HepG2 (cell line): ENCODE measurements around the gene PRXL2A. TPM values are rescaled to one million over a fixed set of nuclear protein-coding genes. Genes with fewer than 3 reads are reported as not detected.

ENCODE experiments used
- KLF6 ChIP-seq: IDR thresholded peaks from 2 replicates; pipeline ENCODE4 v1.8.0; 2016; ENCODE audit warnings: missing biosample characterization, missing genetic modification reagents
- MAX ChIP-seq: IDR thresholded peaks from 2 replicates; pipeline ENCODE4 v1.6.1; 2012; ENCODE audit warnings: inconsistent platforms
- MXI1 ChIP-seq: IDR thresholded peaks from 3 replicates; pipeline ENCODE4 v1.6.1; 2012; ENCODE audit warnings: low read depth, low read length, inconsistent platforms, borderline replicate concordance
- PBX2 ChIP-seq: IDR thresholded peaks from 2 replicates; pipeline ENCODE4 v1.6.1; 2016; ENCODE audit warnings: control low read depth
- RBFOX2 ChIP-seq: fragments of 200-400 bp; formaldehyde crosslinking; IDR thresholded peaks from 2 replicates; pipeline ENCODE4 v1.6.1; 2017; ENCODE audit warnings: low read depth, mild to moderate bottlenecking, low read length
- RBM39 ChIP-seq: fragments of 200-400 bp; formaldehyde crosslinking; IDR thresholded peaks from one replicate; pipeline ENCODE4 v1.6.1; 2018; ENCODE audit warnings: antibody characterized with exemption, mild to moderate bottlenecking, low read depth, low read length; ENCODE audit not compliant: poor library complexity, severe bottlenecking
- TAF1 ChIP-seq: sonication (generic); formaldehyde crosslinking; IDR thresholded peaks from 2 replicates; pipeline ENCODE4 v1.4.0; 2020; ENCODE audit warnings: missing genetic modification reagents
- ZNF777 ChIP-seq: sonication (generic); formaldehyde crosslinking; IDR thresholded peaks from 2 replicates; pipeline ENCODE4 v1.4.0; 2020; ENCODE audit warnings: missing genetic modification reagents
- ZNF850 ChIP-seq: sonication (generic); formaldehyde crosslinking; conservative IDR thresholded peaks from 2 replicates; pipeline ENCODE4 v1.9.0; 2021; ENCODE audit warnings: mild to moderate bottlenecking, missing genetic modification reagents
- polyA plus RNA-seq, 8 experiments: library from polyadenylated mRNA; depleted of rRNA in 3 of 8; stranded (reverse) in 7 of 8; unstranded in 1 of 8; fragments of >200 nt; fragmentation: Illumina TruSeq in 4 of 8; extraction: Trizol in 4 of 8; gene quantifications; 2 replicates each; pipeline versions ENCODE4 v1.2.1 to v1.2.3, GENCODE V29; 2011 to 2016; ENCODE audit warnings: low read depth in 4 of 8, missing spikeins in 1 of 8, mixed read lengths in 1 of 8; ENCODE audit not compliant: insufficient read depth in 1 of 8
- total RNA-seq, 5 experiments: library from RNA; depleted of rRNA; stranded (reverse); fragments of >200 nt; fragmentation: Illumina TruSeq; extraction: Trizol; gene quantifications; 2 replicates each; pipeline ENCODE4 v1.2.3, GENCODE V29; 2016; ENCODE audit warnings: low read depth in 1 of 5
- TF ChIP-seq, protein P1 (sequence below): sonication (generic); formaldehyde crosslinking; IDR thresholded peaks from 2 replicates; pipeline ENCODE4 v1.4.0; 2020; ENCODE audit warnings: missing genetic modification reagents
- TF ChIP-seq, protein P2 (sequence below): sonication (generic); formaldehyde crosslinking; IDR thresholded peaks from 2 replicates; pipeline ENCODE4 v1.5.1; 2020; ENCODE audit warnings: mild to moderate bottlenecking, missing genetic modification reagents, moderate library complexity
- TF ChIP-seq, protein P3 (sequence below): sonication (generic); formaldehyde crosslinking; IDR thresholded peaks from 2 replicates; pipeline ENCODE4 v1.4.0; 2020; ENCODE audit warnings: missing genetic modification reagents
- TF ChIP-seq, protein P4 (sequence below): sonication (generic); formaldehyde crosslinking; IDR thresholded peaks from 2 replicates; pipeline ENCODE4 v1.8.0; 2022; ENCODE audit warnings: missing genetic modification reagents, mild to moderate bottlenecking, borderline replicate concordance
- TF ChIP-seq, protein P5 (sequence below): sonication (generic); formaldehyde crosslinking; IDR thresholded peaks from 2 replicates; pipeline ENCODE4 v1.9.0; 2021; ENCODE audit warnings: missing genetic modification reagents, borderline replicate concordance

PRXL2A gene
- total and polyA plus RNA-seq, 2 of the 13 experiments (the other 11 are each of a cell fraction or from before 2014, with no cell fraction given), result 43.9 to 79.9 TPM

- TF ChIP-seq, protein P1, sequence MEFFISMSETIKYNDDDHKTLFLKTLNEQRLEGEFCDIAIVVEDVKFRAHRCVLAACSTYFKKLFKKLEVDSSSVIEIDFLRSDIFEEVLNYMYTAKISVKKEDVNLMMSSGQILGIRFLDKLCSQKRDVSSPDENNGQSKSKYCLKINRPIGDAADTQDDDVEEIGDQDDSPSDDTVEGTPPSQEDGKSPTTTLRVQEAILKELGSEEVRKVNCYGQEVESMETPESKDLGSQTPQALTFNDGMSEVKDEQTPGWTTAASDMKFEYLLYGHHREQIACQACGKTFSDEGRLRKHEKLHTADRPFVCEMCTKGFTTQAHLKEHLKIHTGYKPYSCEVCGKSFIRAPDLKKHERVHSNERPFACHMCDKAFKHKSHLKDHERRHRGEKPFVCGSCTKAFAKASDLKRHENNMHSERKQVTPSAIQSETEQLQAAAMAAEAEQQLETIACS (CRISPR knock-in tag), result peak; percentile 32; the same call in 1 of the 2 replicates
- TF ChIP-seq, protein P2, sequence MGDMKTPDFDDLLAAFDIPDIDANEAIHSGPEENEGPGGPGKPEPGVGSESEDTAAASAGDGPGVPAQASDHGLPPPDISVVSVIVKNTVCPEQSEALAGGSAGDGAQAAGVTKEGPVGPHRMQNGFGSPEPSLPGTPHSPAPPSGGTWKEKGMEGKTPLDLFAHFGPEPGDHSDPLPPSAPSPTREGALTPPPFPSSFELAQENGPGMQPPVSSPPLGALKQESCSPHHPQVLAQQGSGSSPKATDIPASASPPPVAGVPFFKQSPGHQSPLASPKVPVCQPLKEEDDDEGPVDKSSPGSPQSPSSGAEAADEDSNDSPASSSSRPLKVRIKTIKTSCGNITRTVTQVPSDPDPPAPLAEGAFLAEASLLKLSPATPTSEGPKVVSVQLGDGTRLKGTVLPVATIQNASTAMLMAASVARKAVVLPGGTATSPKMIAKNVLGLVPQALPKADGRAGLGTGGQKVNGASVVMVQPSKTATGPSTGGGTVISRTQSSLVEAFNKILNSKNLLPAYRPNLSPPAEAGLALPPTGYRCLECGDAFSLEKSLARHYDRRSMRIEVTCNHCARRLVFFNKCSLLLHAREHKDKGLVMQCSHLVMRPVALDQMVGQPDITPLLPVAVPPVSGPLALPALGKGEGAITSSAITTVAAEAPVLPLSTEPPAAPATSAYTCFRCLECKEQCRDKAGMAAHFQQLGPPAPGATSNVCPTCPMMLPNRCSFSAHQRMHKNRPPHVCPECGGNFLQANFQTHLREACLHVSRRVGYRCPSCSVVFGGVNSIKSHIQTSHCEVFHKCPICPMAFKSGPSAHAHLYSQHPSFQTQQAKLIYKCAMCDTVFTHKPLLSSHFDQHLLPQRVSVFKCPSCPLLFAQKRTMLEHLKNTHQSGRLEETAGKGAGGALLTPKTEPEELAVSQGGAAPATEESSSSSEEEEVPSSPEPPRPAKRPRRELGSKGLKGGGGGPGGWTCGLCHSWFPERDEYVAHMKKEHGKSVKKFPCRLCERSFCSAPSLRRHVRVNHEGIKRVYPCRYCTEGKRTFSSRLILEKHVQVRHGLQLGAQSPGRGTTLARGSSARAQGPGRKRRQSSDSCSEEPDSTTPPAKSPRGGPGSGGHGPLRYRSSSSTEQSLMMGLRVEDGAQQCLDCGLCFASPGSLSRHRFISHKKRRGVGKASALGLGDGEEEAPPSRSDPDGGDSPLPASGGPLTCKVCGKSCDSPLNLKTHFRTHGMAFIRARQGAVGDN (CRISPR knock-in tag), result peak; percentile 86
- TF ChIP-seq PBX2 (CRISPR knock-in tag) (no peak), TAF1 (peak; percentile 23; the same call in 1 of the 2 replicates), KLF6 (CRISPR knock-in tag) (no peak), MAX (peak; percentile 85), ZNF850 (0 out of 2 replicates have a peak, but pooled peaks have one; percentile 42), MXI1 (peak; percentile 53; the same call in 1 of the 3 replicates), RBM39 (peak; percentile 23), RBFOX2 (peak; percentile 87), ZNF777 (CRISPR knock-in tag) (0 out of 2 replicates have a peak, but pooled peaks have one; percentile 56)
- TF ChIP-seq, protein P3, sequence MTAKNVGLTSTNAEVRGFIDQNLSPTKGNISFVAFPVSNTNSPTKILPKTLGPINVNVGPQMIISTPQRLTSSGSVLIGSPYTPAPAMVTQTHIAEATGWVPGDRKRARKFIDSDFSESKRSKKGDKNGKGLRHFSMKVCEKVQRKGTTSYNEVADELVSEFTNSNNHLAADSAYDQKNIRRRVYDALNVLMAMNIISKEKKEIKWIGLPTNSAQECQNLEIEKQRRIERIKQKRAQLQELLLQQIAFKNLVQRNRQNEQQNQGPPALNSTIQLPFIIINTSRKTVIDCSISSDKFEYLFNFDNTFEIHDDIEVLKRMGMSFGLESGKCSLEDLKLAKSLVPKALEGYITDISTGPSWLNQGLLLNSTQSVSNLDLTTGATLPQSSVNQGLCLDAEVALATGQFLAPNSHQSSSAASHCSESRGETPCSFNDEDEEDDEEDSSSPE (CRISPR knock-in tag), result peak; percentile 16; the same call in 1 of the 2 replicates
- TF ChIP-seq, protein P4, sequence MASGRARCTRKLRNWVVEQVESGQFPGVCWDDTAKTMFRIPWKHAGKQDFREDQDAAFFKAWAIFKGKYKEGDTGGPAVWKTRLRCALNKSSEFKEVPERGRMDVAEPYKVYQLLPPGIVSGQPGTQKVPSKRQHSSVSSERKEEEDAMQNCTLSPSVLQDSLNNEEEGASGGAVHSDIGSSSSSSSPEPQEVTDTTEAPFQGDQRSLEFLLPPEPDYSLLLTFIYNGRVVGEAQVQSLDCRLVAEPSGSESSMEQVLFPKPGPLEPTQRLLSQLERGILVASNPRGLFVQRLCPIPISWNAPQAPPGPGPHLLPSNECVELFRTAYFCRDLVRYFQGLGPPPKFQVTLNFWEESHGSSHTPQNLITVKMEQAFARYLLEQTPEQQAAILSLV (CRISPR knock-in tag), result 0 out of 2 replicates have a peak, but pooled peaks have one; percentile 34
- TF ChIP-seq, protein P5, sequence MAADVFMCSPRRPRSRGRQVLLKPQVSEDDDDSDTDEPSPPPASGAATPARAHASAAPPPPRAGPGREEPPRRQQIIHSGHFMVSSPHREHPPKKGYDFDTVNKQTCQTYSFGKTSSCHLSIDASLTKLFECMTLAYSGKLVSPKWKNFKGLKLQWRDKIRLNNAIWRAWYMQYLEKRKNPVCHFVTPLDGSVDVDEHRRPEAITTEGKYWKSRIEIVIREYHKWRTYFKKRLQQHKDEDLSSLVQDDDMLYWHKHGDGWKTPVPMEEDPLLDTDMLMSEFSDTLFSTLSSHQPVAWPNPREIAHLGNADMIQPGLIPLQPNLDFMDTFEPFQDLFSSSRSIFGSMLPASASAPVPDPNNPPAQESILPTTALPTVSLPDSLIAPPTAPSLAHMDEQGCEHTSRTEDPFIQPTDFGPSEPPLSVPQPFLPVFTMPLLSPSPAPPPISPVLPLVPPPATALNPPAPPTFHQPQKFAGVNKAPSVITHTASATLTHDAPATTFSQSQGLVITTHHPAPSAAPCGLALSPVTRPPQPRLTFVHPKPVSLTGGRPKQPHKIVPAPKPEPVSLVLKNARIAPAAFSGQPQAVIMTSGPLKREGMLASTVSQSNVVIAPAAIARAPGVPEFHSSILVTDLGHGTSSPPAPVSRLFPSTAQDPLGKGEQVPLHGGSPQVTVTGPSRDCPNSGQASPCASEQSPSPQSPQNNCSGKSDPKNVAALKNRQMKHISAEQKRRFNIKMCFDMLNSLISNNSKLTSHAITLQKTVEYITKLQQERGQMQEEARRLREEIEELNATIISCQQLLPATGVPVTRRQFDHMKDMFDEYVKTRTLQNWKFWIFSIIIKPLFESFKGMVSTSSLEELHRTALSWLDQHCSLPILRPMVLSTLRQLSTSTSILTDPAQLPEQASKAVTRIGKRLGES (CRISPR knock-in tag), result no peak
These were observed 45.6 kb downstream of the PRXL2A start, which contains the start of gene TSPAN14 (continued) for GRCh38 chr10:80453842-80454512.
